GM21447 (cell line): ENCODE measurements around the gene HOXD12.

ENCODE experiments used
- ATAC-seq: cut with Tn5 transposase; IDR thresholded peaks from one replicate; pipeline ENCODE4 v1.9.1; 2021; ENCODE audit not compliant: unreplicated experiment

Gene HOXD12

GRCh38 chr2:176118601-176119339, 19.2 kb downstream of the HOXD12 start:
- no peak for ATAC-seq

GRCh38 chr2:176120364-176121189, 21.0 kb downstream of the HOXD12 start:
- no peak for ATAC-seq

GRCh38 chr2:176121190-176122051, 21.8 kb downstream of the HOXD12 start:
- ATAC-seq, result no peak

GRCh38 chr2:176122052-176122682, 22.6 kb downstream of the HOXD12 start:
- ATAC-seq, result no peak

- ATAC-seq, result no peak
These were observed 23.3 kb downstream of the HOXD12 start, which contains the start of gene HOXD9 for GRCh38 chr2:176122683-176123410. TSS of gene HOXD9 (plus strand) at chr2:176122719. CDS start at chr2:176122769, 50 bp downstream.

GRCh38 chr2:176123411-176124109, 24.0 kb downstream of the HOXD12 start:
- no peak for ATAC-seq

- no peak for ATAC-seq
These were observed 24.7 kb downstream of the HOXD12 start for GRCh38 chr2:176124110-176124946.

- no peak for ATAC-seq
These were observed 25.6 kb downstream of the HOXD12 start for GRCh38 chr2:176124947-176125771.

- ATAC-seq, result no peak
These were observed 26.1 kb downstream of the HOXD12 start for GRCh38 chr2:176125772-176126054.

GRCh38 chr2:176126929-176127773, 27.6 kb downstream of the HOXD12 start:
- no peak for ATAC-seq

- ATAC-seq, result no peak
These were observed 28.1 kb downstream of the HOXD12 start for GRCh38 chr2:176127774-176128072.

- no peak for ATAC-seq
These were observed 28.8 kb downstream of the HOXD12 start for GRCh38 chr2:176128172-176128981.

GRCh38 chr2:176128982-176129796, 29.6 kb downstream of the HOXD12 start, which contains the start of gene HOXD8:
TSS of gene HOXD8 (plus strand) at chr2:176129705. CDS start at chr2:176130367, 662 bp downstream.
- no peak for ATAC-seq

GRCh38 chr2:176129813-176130146, 30.2 kb downstream of the HOXD12 start:
- no peak for ATAC-seq

- no peak for ATAC-seq
These were observed 30.8 kb downstream of the HOXD12 start for GRCh38 chr2:176130147-176130956.
